HepG2 (cell line): ENCODE results near the gene UBAP1L. TPM values are rescaled to one million over a fixed set of nuclear protein-coding genes. Genes with fewer than 3 reads are reported as not detected.

Experiments used
- ARNT2 ChIP-seq: sonication (generic); formaldehyde crosslinking; IDR thresholded peaks from 2 replicates; pipeline ENCODE4 v1.8.0; 2022; ENCODE audit warnings: mild to moderate bottlenecking, low read depth, missing genetic modification reagents, moderate library complexity
- CBX5 ChIP-seq: sonication (generic); formaldehyde crosslinking; IDR thresholded peaks from 2 replicates; pipeline ENCODE4 v1.4.0; 2020; ENCODE audit warnings: missing genetic modification reagents, borderline replicate concordance
- ETV6 ChIP-seq: sonication (generic); formaldehyde crosslinking; conservative IDR thresholded peaks from 2 replicates; pipeline ENCODE4 v1.4.0; 2020; ENCODE audit warnings: missing genetic modification reagents
- GTF3A ChIP-seq: sonication (generic); formaldehyde crosslinking; conservative IDR thresholded peaks from 2 replicates; pipeline ENCODE4 v1.4.0; 2020; ENCODE audit warnings: mild to moderate bottlenecking, missing genetic modification reagents
- HNF4A ChIP-seq: sonication (generic); formaldehyde crosslinking; IDR thresholded peaks from 2 replicates; pipeline ENCODE4 v1.4.0; 2020; ENCODE audit warnings: missing genetic modification reagents
- KLF12 ChIP-seq: sonication (generic); formaldehyde crosslinking; IDR thresholded peaks from 2 replicates; pipeline ENCODE4 v1.4.0; 2020; ENCODE audit warnings: missing genetic modification reagents, borderline replicate concordance
- MED8 ChIP-seq: sonication (generic); formaldehyde crosslinking; IDR thresholded peaks from 2 replicates; pipeline ENCODE4 v1.8.1; 2023; ENCODE audit warnings: mild to moderate bottlenecking, missing genetic modification reagents; ENCODE audit not compliant: insufficient replicate concordance
- RARA ChIP-seq: IDR thresholded peaks from 2 replicates; pipeline ENCODE4 v1.6.1; 2016; ENCODE audit warnings: missing genetic modification reagents, missing compliant biosample characterization
- SCMH1 ChIP-seq: sonication (generic); formaldehyde crosslinking; IDR thresholded peaks from 2 replicates; pipeline ENCODE4 v1.9.0; 2021; ENCODE audit warnings: missing genetic modification reagents, mild to moderate bottlenecking, borderline replicate concordance
- SIN3B ChIP-seq: fragments of 150-350 bp; IDR thresholded peaks from 2 replicates; pipeline ENCODE4 v1.6.1; 2014; ENCODE audit warnings: low read length
- THAP11 ChIP-seq: IDR thresholded peaks from 2 replicates; pipeline ENCODE4 v1.6.1; 2016; ENCODE audit warnings: missing biosample characterization, missing genetic modification reagents
- ZNF430 ChIP-seq: sonication (generic); formaldehyde crosslinking; IDR thresholded peaks from 2 replicates; pipeline ENCODE4 v1.9.0; 2021; ENCODE audit warnings: mild to moderate bottlenecking, missing genetic modification reagents
- ZNF547 ChIP-seq: sonication (generic); formaldehyde crosslinking; IDR thresholded peaks from 2 replicates; pipeline ENCODE4 v1.5.1; 2020; ENCODE audit warnings: mild to moderate bottlenecking, missing genetic modification reagents
- ZNF747 ChIP-seq: sonication (generic); formaldehyde crosslinking; IDR thresholded peaks from 2 replicates; pipeline ENCODE4 v1.8.1; 2023; ENCODE audit warnings: missing genetic modification reagents, mild to moderate bottlenecking, borderline replicate concordance
- ZNF782 ChIP-seq: sonication (generic); formaldehyde crosslinking; IDR thresholded peaks from 2 replicates; pipeline ENCODE4 v1.4.0; 2020; ENCODE audit warnings: missing genetic modification reagents, mild to moderate bottlenecking, borderline replicate concordance
- ZNF790 ChIP-seq: sonication (generic); formaldehyde crosslinking; IDR thresholded peaks from 2 replicates; pipeline ENCODE4 v1.8.0; 2022; ENCODE audit warnings: missing genetic modification reagents, mild to moderate bottlenecking, borderline replicate concordance
- ZSCAN21 ChIP-seq: sonication (generic); formaldehyde crosslinking; IDR thresholded peaks from 2 replicates; pipeline ENCODE4 v1.8.0; 2022; ENCODE audit warnings: mild to moderate bottlenecking, missing genetic modification reagents, moderate library complexity, borderline replicate concordance
- polyA plus RNA-seq, 8 experiments: library from polyadenylated mRNA; depleted of rRNA in 3 of 8; stranded (reverse) in 7 of 8; unstranded in 1 of 8; fragments of >200 nt; fragmentation: Illumina TruSeq in 4 of 8; extraction: Trizol in 4 of 8; gene quantifications; 2 replicates each; pipeline versions ENCODE4 v1.2.1 to v1.2.3, GENCODE V29; 2011 to 2016; ENCODE audit warnings: low read depth in 4 of 8, missing spikeins in 1 of 8, mixed read lengths in 1 of 8; ENCODE audit not compliant: insufficient read depth in 1 of 8
- total RNA-seq, 5 experiments: library from RNA; depleted of rRNA; stranded (reverse); fragments of >200 nt; fragmentation: Illumina TruSeq; extraction: Trizol; gene quantifications; 2 replicates each; pipeline ENCODE4 v1.2.3, GENCODE V29; 2016; ENCODE audit warnings: low read depth in 1 of 5
- TF ChIP-seq, protein P1 (sequence below): sonication (generic); formaldehyde crosslinking; IDR thresholded peaks from 2 replicates; pipeline ENCODE4 v1.4.0; 2020; ENCODE audit warnings: mild to moderate bottlenecking, missing genetic modification reagents
- TF ChIP-seq, protein P2 (sequence below): sonication (generic); formaldehyde crosslinking; IDR thresholded peaks from 2 replicates; pipeline ENCODE4 v1.8.0; 2022; ENCODE audit warnings: mild to moderate bottlenecking, missing genetic modification reagents
- TF ChIP-seq, protein P3 (sequence below): sonication (generic); formaldehyde crosslinking; IDR thresholded peaks from 2 replicates; pipeline ENCODE4 v1.9.0; 2021; ENCODE audit warnings: missing genetic modification reagents, borderline replicate concordance
- TF ChIP-seq, protein P4 (sequence below): sonication (generic); formaldehyde crosslinking; IDR thresholded peaks from 2 replicates; pipeline ENCODE4 v1.5.0; 2020; ENCODE audit warnings: missing genetic modification reagents
- TF ChIP-seq, protein P5 (sequence below): sonication (generic); formaldehyde crosslinking; IDR thresholded peaks from 2 replicates; pipeline ENCODE4 v1.9.0; 2021; ENCODE audit warnings: missing genetic modification reagents, mild to moderate bottlenecking, borderline replicate concordance
- TF ChIP-seq, protein P6 (sequence below): sonication (generic); formaldehyde crosslinking; IDR thresholded peaks from 2 replicates; pipeline ENCODE4 v1.4.0; 2020; ENCODE audit warnings: mild to moderate bottlenecking, low read depth, missing genetic modification reagents

Gene UBAP1L
- total and polyA plus RNA-seq, 2 of the 13 experiments (the other 11 are each of a cell fraction or from before 2014, with no cell fraction given) = 0.86 to 1.4 TPM

DNA sequence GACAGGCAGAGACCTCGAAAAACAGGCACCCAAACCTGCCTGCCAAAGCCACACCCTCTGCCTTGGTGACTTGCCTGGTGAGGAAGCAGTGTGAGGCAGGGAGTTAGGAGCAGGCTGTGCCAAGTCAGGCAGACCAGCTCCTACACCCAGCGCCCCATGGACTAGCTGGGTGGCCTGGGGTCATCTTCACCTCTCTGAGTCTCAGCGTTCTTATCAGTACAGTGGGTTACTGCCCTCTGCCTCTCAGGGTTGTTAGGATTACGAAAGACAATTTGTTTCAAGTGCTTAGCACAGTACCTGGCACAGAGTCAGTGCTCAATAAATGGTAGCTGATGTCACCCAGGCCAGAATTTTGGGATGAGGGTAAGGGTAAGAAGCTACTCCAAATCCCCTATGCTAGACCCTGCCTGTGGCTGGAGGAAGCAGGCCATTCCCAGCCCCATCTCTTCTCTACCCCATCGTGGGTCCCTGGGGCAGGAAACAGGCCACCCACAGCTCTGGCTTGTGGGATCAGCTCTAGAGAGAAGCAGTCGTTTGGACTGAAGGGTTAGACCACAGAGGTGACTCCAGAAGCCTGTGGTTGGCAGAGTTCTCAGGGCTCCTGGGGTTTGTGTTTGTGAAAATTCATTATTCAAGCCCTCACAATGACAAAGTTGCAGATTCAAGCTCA, 59.7 kb downstream of the UBAP1L start (continued):
- TF ChIP-seq ZSCAN21 (CRISPR knock-in tag) (peak; percentile 99), SCMH1 (CRISPR knock-in tag) (no peak), ZNF782 (CRISPR knock-in tag) (no peak), CBX5 (no peak), HNF4A (peak; percentile 24; the same call in 1 of the 2 replicates), ZNF747 (CRISPR knock-in tag) (no peak), KLF12 (CRISPR knock-in tag) (no peak), MED8 (CRISPR knock-in tag) (no peak), GTF3A (CRISPR knock-in tag) (no peak), ZNF430 (no peak), THAP11 (no peak), ZNF790 (CRISPR knock-in tag) (no peak), RARA (CRISPR knock-in tag) (no peak), ETV6 (CRISPR knock-in tag) (no peak), SIN3B (no peak), ARNT2 (CRISPR knock-in tag) (no peak), ZNF547 (CRISPR knock-in tag) (0 out of 2 replicates have a peak, but pooled peaks have one; percentile 5)
- TF ChIP-seq, protein P1, sequence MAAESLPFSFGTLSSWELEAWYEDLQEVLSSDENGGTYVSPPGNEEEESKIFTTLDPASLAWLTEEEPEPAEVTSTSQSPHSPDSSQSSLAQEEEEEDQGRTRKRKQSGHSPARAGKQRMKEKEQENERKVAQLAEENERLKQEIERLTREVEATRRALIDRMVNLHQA (CRISPR knock-in tag) = no peak
- TF ChIP-seq, protein P2, sequence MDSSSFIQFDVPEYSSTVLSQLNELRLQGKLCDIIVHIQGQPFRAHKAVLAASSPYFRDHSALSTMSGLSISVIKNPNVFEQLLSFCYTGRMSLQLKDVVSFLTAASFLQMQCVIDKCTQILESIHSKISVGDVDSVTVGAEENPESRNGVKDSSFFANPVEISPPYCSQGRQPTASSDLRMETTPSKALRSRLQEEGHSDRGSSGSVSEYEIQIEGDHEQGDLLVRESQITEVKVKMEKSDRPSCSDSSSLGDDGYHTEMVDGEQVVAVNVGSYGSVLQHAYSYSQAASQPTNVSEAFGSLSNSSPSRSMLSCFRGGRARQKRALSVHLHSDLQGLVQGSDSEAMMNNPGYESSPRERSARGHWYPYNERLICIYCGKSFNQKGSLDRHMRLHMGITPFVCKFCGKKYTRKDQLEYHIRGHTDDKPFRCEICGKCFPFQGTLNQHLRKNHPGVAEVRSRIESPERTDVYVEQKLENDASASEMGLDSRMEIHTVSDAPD = no peak
- TF ChIP-seq, protein P3, sequence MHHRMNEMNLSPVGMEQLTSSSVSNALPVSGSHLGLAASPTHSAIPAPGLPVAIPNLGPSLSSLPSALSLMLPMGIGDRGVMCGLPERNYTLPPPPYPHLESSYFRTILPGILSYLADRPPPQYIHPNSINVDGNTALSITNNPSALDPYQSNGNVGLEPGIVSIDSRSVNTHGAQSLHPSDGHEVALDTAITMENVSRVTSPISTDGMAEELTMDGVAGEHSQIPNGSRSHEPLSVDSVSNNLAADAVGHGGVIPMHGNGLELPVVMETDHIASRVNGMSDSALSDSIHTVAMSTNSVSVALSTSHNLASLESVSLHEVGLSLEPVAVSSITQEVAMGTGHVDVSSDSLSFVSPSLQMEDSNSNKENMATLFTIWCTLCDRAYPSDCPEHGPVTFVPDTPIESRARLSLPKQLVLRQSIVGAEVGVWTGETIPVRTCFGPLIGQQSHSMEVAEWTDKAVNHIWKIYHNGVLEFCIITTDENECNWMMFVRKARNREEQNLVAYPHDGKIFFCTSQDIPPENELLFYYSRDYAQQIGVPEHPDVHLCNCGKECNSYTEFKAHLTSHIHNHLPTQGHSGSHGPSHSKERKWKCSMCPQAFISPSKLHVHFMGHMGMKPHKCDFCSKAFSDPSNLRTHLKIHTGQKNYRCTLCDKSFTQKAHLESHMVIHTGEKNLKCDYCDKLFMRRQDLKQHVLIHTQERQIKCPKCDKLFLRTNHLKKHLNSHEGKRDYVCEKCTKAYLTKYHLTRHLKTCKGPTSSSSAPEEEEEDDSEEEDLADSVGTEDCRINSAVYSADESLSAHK (CRISPR knock-in tag) = no peak
- TF ChIP-seq, protein P4, sequence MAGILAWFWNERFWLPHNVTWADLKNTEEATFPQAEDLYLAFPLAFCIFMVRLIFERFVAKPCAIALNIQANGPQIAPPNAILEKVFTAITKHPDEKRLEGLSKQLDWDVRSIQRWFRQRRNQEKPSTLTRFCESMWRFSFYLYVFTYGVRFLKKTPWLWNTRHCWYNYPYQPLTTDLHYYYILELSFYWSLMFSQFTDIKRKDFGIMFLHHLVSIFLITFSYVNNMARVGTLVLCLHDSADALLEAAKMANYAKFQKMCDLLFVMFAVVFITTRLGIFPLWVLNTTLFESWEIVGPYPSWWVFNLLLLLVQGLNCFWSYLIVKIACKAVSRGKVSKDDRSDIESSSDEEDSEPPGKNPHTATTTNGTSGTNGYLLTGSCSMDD (CRISPR knock-in tag) = no peak
- TF ChIP-seq, protein P5, sequence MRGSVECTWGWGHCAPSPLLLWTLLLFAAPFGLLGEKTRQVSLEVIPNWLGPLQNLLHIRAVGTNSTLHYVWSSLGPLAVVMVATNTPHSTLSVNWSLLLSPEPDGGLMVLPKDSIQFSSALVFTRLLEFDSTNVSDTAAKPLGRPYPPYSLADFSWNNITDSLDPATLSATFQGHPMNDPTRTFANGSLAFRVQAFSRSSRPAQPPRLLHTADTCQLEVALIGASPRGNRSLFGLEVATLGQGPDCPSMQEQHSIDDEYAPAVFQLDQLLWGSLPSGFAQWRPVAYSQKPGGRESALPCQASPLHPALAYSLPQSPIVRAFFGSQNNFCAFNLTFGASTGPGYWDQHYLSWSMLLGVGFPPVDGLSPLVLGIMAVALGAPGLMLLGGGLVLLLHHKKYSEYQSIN (CRISPR knock-in tag) = no peak
- TF ChIP-seq, protein P6, sequence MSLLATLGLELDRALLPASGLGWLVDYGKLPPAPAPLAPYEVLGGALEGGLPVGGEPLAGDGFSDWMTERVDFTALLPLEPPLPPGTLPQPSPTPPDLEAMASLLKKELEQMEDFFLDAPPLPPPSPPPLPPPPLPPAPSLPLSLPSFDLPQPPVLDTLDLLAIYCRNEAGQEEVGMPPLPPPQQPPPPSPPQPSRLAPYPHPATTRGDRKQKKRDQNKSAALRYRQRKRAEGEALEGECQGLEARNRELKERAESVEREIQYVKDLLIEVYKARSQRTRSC = no peak
